Right lobe of liver (tissue), 6 donors: ENCODE measurements around the gene EXOC7. TPM values are rescaled to one million over a fixed set of nuclear protein-coding genes. Genes with fewer than 3 reads are reported as not detected.
A peak's percentile ranks its signal among the peaks of the same experiment; 100 is the strongest.

Experiments
- ATAC-seq, 4 donors: fragments of 200-7000 bp; cut with Tn5 transposase; one replicate each; pipeline ENCODE4 v1.9.1; 2020; ENCODE audit warnings: mild to moderate bottlenecking in 4 of 4, moderate library complexity in 4 of 4
- DNase-seq, 3 donors: peaks; one replicate each; pipeline ENCODE4 v3.0.0-alpha.2; 2020
- H3K27ac ChIP-seq, 3 donors: fragments of 200-600 bp; one replicate each; pipeline ENCODE4 v1.8.0; 2022
- H3K27me3 ChIP-seq, 2 donors: fragments of 200-600 bp; one replicate each; pipeline ENCODE4 v1.8.0; 2022
- H3K36me3 ChIP-seq, 4 donors: fragments of 200-600 bp; sonication (generic) in 1 of 4; one replicate each; pipeline versions ENCODE4 v1.5.1 to v1.8.0; 2017 to 2022; ENCODE audit warnings: control low read depth in 1 of 4
- H3K4me1 ChIP-seq, 4 donors: fragments of 200-600 bp; sonication (generic) in 1 of 4; one replicate each; pipeline versions ENCODE4 v1.5.1 to v1.8.0; 2017 to 2022; ENCODE audit warnings: control low read depth in 1 of 4
- H3K4me3 ChIP-seq, 3 donors: fragments of 200-600 bp; one replicate each; pipeline ENCODE4 v1.8.0; 2022
- H3K9me3 ChIP-seq, 4 donors: fragments of 200-600 bp; sonication (generic) in 1 of 4; one replicate each; pipeline versions ENCODE4 v1.5.1 to v1.8.0; 2017 to 2022; ENCODE audit warnings: control low read depth in 1 of 4
- CTCF ChIP-seq, 4 donors: fragments of 200-600 bp in 3 of 4; fragments of 450-650 bp in 1 of 4; IDR thresholded peaks; one replicate each; pipeline versions ENCODE4 v1.5.1 to v1.8.0; 2016 to 2022; ENCODE audit warnings: antibody characterized with exemption in 4 of 4, mild to moderate bottlenecking in 2 of 4
- POLR2A ChIP-seq: fragments of 450-650 bp; IDR thresholded peaks from one replicate; pipeline ENCODE4 v1.6.1; 2017; ENCODE audit warnings: antibody characterized with exemption, mild to moderate bottlenecking
- WGBS: methylation state at CpG from one replicate; pipeline ENCODE4 v1.1.6; 2018; ENCODE audit warnings: low coverage, low lambda C conversion rate; ENCODE audit not compliant: insufficient coverage; ENCODE audit errors: missing lambda C conversion rate; 5-methylcytosine and 5-hydroxymethylcytosine counted together
- intact Hi-C, 2 donors: fragments of 100-400 bp; cut with DNase I; formaldehyde crosslinking; loops; one replicate each; pipeline versions ENCODE4 v1.11.2 to v1.14.1; 2022
- long read RNA-seq: library from polyadenylated mRNA; unstranded; transcript quantifications from one replicate; pipeline ENCODE4 v2.0.0, GENCODE V29; 2019
- total RNA-seq, 6 experiments: library from RNA; depleted of rRNA in 2 of 6; stranded (reverse); fragments of >200 nt in 2 of 6; fragmentation: NEBNext Ultra II Directional in 3 of 6; extraction: Animal tissue kit (Norgen Biotek cat#: 25700) in 3 of 6; gene quantifications; one replicate each; pipeline versions ENCODE4 v1.1.0 to v1.2.4, GENCODE V29; 2016 to 2023
- donor health status: DM: no; HTN: yes; CAD: no.
- donor health status: DM: no; HTN: no; CAD: no.
- donor health status: DM: no; HTN: no; CAD: no.
- donor health status: DM: no; HTN: yes; CAD: no.
- donor health status: DM: no; HTN: yes; CAD: no.

Gene EXOC7
- total RNA-seq, result 10 to 100 TPM; 38.5 to 57.9 (median 50.6) TPM
- long read RNA-seq, full-length matches to known transcripts, result 5 of 9 reads
- long read RNA-seq, partial matches to known transcripts, result 2 of 9 reads
- long read RNA-seq, other reads (novel, unspliced or antisense), result 2 of 9 reads

DNA sequence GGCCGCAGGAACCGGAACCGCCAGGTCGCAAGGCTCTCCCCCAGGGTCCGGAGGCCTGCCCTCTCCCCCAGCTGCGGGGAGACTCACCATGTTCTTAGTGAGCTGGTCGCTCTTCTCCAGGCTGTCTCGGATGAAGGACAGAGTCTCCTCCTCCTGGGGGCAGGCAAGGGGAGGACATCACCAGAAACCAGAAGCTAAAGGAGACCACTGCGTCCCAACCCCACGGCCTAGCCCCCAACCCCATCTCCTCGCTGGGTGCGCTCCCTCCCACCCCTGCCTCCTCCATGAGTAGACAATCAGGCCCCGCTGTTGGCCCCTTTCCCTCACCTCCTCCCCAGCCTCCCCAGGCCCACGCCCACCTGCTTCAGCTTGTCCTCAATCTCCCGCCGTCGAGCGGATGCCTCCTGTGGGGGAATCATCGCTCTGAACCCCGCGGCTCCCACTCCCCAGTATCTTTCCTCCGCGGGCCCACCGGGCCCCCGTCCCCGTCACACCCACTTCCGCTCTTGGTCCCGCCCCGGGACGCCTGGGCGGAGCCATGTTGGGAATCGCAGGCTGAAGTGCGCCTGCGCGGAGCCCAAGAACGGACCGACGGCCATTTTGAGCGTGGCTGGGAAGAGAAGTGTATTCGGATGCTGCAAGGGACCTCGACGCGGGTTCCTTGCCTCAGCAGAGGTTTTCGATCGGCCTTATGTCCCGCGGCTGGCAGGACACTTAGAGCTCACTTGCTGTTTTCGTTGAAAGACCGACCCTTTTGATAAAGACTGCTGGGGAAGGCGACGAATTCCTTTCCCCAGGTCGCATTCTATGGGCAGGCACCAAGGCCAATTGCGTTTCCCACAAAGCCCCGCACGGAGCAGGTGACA is at the start of gene EXOC7:
Gene EXOC7, minus strand, starts transcription at position 514 of the 866 bp plus-strand sequence. Its CDS starts 95 bp downstream, at position 419.
- no peak for TF ChIP-seq CTCF (IDR thresholded peaks at IDR 0.05)
- peak; percentile 45 for TF ChIP-seq POLR2A
- intact Hi-C loops, result no loop called here

DNA sequence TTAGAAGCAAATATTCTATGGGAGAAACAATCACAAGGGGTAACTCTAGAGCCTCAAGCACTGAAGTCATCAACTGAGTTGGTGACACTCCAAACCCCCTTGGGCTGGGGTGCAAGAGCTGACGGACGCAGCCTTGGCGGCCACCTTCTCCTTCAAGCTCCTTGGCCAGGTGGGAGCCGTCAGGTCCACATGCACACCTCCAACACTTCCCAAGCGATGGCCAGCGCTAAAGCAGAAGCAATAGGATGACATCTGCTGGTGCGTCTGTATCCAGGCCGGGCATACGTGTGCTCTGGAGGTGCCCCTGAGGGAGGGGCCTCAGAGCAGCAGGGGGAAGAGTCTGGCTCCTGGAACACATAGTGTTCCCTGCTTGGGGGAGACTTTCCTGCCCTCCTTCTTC is 49.6 kb upstream of the EXOC7 start:
- 80% methylated on average over 2 of the region's 9 CpGs for WGBS
- H3K4me1 ChIP-seq, result peaks cover 0 to 10% (median 2%) of the 10 kb centered on the region in 4 donors
- TF ChIP-seq POLR2A (no peak), CTCF (IDR thresholded peaks at IDR 0.05) (no peak)
- H3K27me3 ChIP-seq, result no peaks in the 10 kb centered on the region
- intact Hi-C loops, result no loop called here
- H3K27ac ChIP-seq, result no peak overlapping the region
- no peak overlapping the region for H3K4me3 ChIP-seq
- ATAC-seq (no peak), DNase-seq (peak in 1 of 3 donors; percentile 28)
- H3K36me3 ChIP-seq, result no peaks in the 10 kb centered on the region
- H3K9me3 ChIP-seq, result no peaks in the 10 kb centered on the region

More for the DNA sequence above, at the start of gene EXOC7:
- WGBS, result 0% methylated on average over 13 of the region's 55 CpGs
- H3K27ac ChIP-seq, result peak within 1 kb of the TSS; percentile 12 to 66 (median 66)
- H3K9me3 ChIP-seq, result no peaks in the 10 kb centered on the region
- ATAC-seq (peak; percentile 94 to 98 (median 98)), DNase-seq (peak; percentile 92 to 94 (median 92))
- H3K27me3 ChIP-seq, result no peaks in the 10 kb centered on the region
- H3K4me3 ChIP-seq, result peak within 1 kb of the TSS; percentile 72 to 82 (median 79)
- peaks cover 0 to 22% (median 3%) of the 10 kb centered on the region in 4 donors for H3K36me3 ChIP-seq
- H3K4me1 ChIP-seq, result peaks cover 0 to 10% (median 4%) of the 10 kb centered on the region in 4 donors

DNA sequence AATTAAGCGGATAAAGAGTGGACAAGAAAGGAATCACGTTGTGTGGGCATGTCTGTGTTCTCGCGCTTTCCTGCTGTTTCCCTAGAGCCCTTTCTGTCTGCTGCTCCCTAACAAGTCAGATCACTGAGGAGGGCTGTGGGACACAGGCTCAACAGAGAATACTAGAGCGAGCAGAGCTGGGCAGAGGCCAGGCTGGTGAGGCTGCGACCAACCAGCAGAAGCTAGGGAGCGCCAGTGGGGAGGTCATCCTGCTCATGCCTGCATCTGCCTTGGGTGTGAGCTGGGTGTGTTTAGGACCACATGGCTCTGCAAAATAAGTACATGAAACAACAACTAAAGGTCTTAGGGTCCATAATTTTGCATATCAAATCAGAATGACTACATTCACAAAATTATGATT is 49.0 kb upstream of the EXOC7 start:
- no peaks in the 10 kb centered on the region for H3K27me3 ChIP-seq
- no peaks in the 10 kb centered on the region for H3K9me3 ChIP-seq
- intact Hi-C loops, result no loop called here
- WGBS, result 90% methylated on average over 4 of the region's 7 CpGs
- no peak overlapping the region for H3K27ac ChIP-seq
- H3K36me3 ChIP-seq, result no peaks in the 10 kb centered on the region
- DNase-seq (no peak), ATAC-seq (no peak)
- H3K4me3 ChIP-seq, result no peak overlapping the region
- TF ChIP-seq CTCF (IDR thresholded peaks at IDR 0.05), result no peak
- TF ChIP-seq POLR2A, result no peak
- H3K4me1 ChIP-seq, result peaks cover 0 to 10% (median 2%) of the 10 kb centered on the region in 4 donors

DNA sequence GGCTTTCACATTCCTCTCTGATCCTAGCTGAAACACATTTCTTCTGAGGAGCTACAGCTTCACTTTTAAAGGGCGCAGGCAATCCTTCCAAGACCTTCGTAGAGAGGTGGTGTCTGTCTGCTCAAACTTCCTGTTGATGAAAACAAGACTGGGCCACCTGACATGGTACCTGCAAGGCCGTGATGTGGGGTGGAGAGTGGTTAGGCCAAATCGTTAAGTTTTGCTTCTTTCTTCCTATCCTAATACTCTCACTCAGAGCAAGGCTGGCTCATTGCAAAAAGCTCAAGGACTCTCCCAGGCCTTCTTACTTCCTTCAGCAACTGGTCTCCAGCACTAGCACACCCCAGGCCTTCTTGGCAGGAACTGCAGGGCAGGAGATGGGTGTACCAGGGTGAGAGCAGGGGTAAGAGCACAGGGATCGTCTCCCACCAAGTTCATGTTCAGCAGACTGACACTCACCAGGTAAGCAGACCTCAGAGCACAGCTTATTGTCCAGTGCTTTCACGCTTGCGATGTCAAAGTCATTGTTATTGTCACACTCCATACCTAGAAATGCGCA is 48.4 kb upstream of the EXOC7 start:
- no peaks in the 10 kb centered on the region for H3K9me3 ChIP-seq
- DNase-seq (peak in 1 of 3 donors; percentile 36), ATAC-seq (no peak)
- intact Hi-C loops, result no loop called here
- peaks cover 0 to 10% (median 2%) of the 10 kb centered on the region in 4 donors for H3K4me1 ChIP-seq
- H3K27ac ChIP-seq, result no peak overlapping the region
- no peak overlapping the region for H3K4me3 ChIP-seq
- no peaks in the 10 kb centered on the region for H3K36me3 ChIP-seq
- 89% methylated on average over 7 of the region's 8 CpGs for WGBS
- TF ChIP-seq CTCF (IDR thresholded peaks at IDR 0.05) (no peak), POLR2A (no peak)
- H3K27me3 ChIP-seq, result no peaks in the 10 kb centered on the region
